ENCODE results near the gene A1BG.

The A1BG gene

DNA sequence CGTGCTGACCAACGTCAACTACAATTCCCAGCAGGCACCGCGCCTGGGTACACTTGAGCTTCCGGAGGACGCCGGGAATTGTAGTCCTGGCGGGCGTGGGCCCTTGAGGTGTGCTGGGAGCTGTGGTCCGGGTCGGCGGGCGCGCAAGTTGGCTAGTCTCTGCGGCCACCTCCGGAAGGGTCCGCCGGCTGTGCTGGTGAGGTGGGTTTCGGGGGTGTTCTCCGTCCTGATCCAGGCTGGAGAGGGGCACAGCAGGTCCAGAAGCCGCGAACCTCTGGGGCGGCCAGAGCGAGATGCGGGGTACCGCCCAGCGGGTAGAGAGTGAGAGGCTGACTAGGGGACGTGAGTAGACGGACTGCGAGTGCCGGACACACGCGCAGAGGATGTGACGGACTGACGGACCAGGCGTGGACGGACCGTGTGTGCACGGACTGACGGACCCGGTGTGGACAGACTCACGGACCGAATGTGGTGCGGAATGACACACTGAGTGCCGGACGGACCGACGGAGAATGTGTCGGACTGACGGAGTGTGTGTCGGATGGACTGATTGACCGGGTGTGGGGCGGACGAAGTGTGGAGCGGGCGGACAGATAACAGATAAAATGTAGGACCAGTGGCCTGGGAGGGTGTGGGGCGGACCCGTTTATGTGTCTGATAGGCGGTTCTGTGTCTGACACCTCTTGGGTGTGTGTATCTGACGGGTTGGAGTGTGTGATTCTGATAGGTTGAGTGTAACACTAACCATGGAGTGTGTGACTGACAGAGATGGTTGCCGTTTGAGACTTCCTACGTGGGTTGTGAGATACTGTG is 26.2 kb downstream of the A1BG start, which contains the start of gene ZSCAN22:
TSS of gene ZSCAN22 (plus strand) at position 81 of the 813 bp plus-strand sequence. CDS start 7,809 bp downstream, outside the sequence.
- DNase-seq = peak; percentile 96 to 98
- TF ChIP-seq GATA1 (IDR thresholded peaks at IDR 0.05; ENCODE audit: low read depth, low read length) = no peak
- TF ChIP-seq POLR2A (IDR thresholded peaks at IDR 0.05; ENCODE audit: low read length) = peak; percentile 78

DNA sequence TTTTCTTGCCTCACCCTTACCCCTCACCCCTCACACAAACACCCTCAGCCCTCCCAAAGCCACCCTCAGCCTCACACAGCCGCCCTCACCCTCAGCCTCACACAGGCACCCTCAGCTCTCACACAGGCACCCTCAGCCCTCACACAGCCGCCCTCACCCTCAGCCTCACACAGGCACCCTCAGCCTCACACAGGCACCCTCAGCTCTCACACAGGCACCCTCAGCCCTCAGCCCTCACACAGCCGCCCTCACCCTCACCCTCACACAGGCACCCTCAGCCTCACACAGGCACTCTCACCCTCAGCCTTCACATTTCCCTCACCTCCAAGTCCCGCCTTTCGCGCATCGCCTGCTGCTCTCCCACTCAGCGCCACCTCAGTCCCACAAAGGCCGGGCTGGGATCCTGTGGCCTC is 26.8 kb downstream of the A1BG start:
- DNase-seq = no peak
- TF ChIP-seq GATA1 (IDR thresholded peaks at IDR 0.05; ENCODE audit: low read depth, low read length) (no peak), POLR2A (IDR thresholded peaks at IDR 0.05; ENCODE audit: low read length) (no peak)

DNA sequence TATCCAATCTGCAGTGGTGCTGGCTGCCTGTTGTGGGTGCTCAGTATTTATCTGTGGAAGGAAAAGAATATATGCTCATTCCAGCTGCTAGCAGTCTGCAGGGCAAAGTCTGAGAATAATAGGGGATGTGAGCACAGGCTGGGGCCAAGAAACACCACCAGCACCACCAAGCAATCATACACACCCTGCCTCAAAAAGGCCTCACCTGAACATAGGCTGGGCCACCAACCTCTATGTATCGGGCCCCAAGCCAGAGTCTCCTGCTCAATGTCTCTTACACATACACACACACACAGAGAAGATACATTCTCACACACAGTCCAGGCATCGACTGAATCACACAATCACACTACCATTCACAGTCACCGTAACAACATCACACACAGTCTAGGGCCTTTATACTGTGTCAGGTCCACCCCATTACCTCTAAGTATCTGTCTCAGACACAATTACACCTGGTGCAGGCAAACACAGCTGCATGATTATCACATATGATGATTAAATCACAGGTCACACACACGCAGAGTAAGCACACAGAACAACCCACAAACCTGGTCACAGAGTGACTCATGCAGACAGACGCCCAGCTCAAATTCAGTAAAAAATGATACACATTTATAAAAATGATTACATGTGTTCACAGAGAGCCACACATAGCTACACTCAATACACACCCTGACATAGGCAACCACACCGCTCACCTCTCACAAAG is 27.8 kb downstream of the A1BG start:
- no peak for DNase-seq
- TF ChIP-seq POLR2A (IDR thresholded peaks at IDR 0.05; ENCODE audit: low read length) (no peak), GATA1 (IDR thresholded peaks at IDR 0.05; ENCODE audit: low read depth, low read length) (no peak)

DNA sequence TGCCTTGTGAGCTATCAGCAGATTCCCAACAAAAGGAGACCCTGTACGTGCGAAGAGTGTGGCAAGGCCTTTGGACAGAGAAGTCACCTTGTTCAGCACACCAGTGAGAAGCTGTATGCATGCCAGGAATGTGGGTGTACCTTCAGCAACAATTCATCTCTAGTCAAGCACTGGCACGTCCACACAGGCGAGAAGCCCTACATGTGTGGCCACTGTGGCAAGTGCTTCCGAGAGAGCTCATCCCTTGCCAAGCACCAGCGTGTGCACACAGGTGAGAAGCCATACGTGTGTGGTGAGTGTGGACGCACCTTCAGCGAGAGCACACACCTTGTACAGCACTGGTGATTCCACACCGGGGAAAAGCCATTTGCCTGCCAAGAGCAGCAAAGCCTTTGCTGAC is 34.1 kb downstream of the A1BG start:
- no peak for DNase-seq
- TF ChIP-seq GATA1 (IDR thresholded peaks at IDR 0.05; ENCODE audit: low read depth, low read length) (no peak), POLR2A (IDR thresholded peaks at IDR 0.05; ENCODE audit: low read length) (no peak)

DNA sequence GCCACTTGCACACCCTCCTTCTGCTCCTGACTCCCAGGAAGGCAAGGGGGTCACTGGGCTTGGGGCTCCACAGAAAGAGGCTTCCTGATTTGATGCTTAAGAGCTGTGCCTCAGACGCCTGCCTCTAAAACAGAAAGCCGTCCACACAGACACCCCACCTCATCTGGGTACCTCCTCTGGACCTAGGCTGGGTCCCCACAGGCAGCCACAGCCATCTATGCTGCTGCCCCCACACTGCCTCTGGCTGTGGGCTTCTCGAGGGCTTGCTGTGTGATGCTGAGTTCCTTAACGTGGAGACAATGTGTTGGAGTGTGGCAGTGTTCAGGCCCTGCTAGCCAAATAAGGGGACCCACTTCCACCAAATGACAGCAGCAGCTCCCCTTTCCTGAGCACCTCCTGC is 35.0 kb downstream of the A1BG start:
- DNase-seq = no peak
- no peak for TF ChIP-seq POLR2A (IDR thresholded peaks at IDR 0.05; ENCODE audit: low read length)

DNA sequence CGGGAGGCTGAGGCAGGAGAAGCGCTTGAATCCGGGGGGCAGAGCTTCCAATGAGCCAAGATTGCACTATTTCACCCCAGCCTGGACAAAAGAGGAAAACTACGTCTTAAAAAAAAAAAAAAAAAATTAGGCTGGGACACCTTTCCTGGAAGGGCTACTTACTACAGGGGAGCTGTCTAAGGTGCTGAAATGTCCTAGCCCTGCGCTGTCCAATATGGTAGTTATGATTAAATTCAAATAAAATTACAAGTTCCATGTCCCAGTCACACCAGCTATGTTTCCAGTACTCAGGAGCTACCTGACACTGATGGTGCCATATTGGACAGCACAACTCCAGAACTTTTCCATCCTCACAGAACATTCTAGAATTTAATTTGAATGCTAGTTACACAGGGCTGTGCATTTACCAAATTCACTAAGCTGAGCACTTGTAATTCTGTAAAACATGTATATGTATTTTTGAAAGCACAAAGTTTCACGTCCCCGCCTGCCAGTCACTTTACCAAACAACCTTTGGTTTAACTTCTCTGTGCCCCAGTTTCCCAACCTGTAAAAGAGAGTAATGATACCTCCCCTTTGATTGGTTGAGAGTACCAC is 35.7 kb downstream of the A1BG start:
- TF ChIP-seq POLR2A (IDR thresholded peaks at IDR 0.05; ENCODE audit: low read length) = no peak
- TF ChIP-seq GATA1 (IDR thresholded peaks at IDR 0.05; ENCODE audit: low read depth, low read length) = no peak
- peak; percentile 63 to 67 for DNase-seq

DNA sequence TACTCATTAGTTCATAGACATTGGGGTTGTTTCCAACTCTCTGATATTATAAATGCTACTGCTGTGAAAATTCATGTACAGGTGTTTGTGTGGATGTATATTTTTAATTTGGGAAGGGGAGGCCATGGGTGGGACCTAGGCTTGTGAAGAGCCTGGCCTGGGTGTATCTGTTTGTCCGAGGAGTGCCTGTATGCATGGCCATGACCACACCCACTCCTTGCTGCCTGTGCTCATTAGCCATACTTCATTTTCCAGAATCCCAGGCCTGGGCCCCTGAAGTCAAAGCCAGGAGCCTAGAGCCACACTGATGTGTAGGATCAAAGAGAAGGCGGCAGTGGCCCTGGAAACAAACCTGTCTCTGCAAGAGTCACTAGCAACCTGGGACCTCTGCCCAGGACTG is 37.7 kb downstream of the A1BG start:
- DNase-seq = no peak
- no peak for TF ChIP-seq GATA1 (IDR thresholded peaks at IDR 0.05; ENCODE audit: low read depth, low read length)
- TF ChIP-seq POLR2A (IDR thresholded peaks at IDR 0.05; ENCODE audit: low read length) = no peak

DNA sequence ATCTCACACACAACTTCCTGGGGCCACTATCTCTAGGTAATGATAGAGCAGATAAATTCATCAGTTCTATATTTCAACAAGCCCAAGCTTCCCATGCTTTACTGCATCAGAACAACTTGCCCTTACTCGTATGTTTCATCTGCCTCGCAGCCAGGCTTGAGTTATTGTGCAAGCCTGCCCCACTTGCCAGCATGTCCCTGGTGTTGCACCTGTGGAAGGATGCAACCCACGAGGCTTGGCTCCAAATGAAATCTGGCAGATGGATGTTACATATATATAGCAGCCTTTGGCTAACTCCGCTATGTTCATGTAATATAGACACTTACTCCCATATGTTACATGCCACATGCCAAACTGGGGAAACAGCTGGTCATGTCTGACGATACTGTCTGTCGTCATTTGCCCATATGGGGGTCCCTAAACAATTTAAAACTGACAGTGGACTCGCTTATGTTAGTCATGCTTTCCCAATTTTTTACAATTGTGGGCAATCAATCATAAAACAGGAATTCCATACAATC is 41.9 kb downstream of the A1BG start:
- TF ChIP-seq POLR2A (IDR thresholded peaks at IDR 0.05; ENCODE audit: low read length) (no peak), GATA1 (IDR thresholded peaks at IDR 0.05; ENCODE audit: low read depth, low read length) (no peak)
- no peak for DNase-seq

DNA sequence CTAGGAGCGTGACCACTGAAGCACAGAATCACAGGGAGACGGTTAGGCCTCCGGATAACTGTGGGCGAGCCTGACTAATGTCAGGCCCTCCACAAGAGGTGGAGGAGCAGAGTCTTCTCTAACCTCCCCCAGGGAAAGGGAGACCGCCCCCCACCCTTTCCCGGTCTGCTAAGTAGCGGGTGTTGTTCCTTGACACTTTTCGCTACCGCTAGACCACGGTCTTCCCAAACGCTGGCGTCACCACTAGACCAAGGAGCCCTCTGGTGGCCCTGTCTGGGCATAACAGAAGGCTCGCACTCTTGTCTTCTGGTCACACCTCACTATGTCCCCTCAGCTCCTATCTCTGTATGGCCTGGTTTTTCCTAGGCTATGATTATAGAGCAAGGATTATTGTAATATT is 42.6 kb downstream of the A1BG start:
- peak; percentile 20 to 35 for DNase-seq

DNA sequence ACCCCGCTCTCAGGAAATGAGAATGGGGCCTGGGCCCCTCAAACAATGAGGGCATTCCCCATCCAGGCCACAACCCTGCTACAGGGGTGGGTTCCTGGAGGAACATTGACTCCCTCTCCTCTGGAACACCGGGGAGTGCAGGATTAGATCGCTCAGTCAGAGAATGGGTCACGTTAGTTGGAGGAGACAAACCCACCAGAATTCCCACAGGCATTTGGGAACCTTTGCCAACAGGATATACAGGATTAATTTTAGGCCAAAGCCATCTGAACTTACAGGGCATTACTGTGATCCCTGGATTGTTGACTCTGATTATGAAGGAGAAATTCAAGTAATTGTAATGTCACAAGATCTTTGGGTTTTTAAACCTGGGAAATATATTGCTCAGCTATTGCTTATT is 45.6 kb downstream of the A1BG start:
- DNase-seq = no peak
- TF ChIP-seq GATA1 (IDR thresholded peaks at IDR 0.05; ENCODE audit: low read depth, low read length) = no peak
- no peak for TF ChIP-seq POLR2A (IDR thresholded peaks at IDR 0.05; ENCODE audit: low read length)

DNA sequence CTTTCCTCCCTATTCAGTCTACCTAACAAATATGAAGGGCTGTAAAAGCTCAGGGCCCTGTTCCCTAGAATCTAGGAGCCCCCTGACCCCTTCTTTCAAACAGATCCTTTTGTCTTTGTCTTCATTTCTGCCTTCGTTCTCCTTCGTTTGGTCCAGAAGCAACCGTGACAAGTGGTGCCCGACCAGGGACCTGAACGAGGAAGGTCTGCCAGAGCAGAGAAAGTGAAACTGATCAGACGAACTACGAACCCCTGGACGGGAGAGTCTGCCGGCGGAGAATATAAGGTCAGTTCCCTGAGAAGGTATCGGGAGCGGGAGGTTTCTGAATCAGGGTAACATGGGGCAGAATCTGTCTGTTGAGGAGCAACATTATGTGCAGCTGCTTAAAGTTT is 47.4 kb downstream of the A1BG start:
- DNase-seq = no peak
- no peak for TF ChIP-seq GATA1 (IDR thresholded peaks at IDR 0.05; ENCODE audit: low read depth, low read length)
- no peak for TF ChIP-seq POLR2A (IDR thresholded peaks at IDR 0.05; ENCODE audit: low read length)

DNA sequence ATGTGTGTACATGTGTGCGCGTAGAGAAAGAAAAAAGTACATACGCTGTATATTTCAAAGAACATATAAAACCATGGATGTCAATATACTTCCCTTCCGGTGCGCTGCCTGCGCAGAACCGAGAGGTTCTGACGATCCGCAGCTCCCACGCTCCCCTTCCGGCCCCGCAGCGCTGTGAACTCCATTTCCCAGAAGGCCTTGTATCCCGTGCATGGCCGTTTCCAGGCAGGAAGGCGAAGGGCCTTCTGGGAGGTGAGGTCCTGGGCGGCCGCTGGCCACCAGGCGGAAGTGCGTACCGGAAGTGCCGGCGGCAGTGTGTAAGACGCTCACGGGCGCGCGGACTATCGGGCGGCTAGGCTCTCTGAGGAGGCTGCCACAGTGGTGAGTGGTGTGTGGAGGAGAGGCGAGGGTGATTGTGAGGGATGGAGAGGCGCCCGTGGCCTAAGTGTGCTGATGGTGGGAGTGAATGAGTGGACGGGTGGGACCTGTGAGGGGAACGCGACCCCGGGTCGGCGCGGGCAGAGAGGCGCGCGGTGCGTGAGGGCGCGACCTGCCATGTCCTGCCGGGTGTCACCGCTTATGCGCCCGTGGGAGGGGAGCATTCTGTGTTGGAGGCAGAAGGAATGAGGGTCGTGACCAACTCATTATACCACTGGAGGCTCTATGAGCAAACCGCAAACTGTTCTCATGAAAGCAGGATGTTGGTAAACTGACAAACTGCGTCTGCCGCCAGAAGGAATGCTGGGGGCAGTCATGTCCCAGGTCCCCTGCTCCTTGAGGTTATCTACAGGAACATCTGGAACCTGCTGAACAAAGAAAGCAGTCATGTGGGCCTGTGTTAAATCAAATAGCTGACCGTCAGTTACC is 48.0 kb downstream of the A1BG start, which contains the start of gene ERVK3-1:
TSS of gene ERVK3-1 (plus strand) at position 313 of the 867 bp plus-strand sequence. CDS start 6,792 bp downstream, outside the sequence.
- DNase-seq = peak; percentile 98 to 99
- no peak for TF ChIP-seq GATA1 (IDR thresholded peaks at IDR 0.05; ENCODE audit: low read depth, low read length)
- peak; percentile 96 for TF ChIP-seq POLR2A (IDR thresholded peaks at IDR 0.05; ENCODE audit: low read length)

DNA sequence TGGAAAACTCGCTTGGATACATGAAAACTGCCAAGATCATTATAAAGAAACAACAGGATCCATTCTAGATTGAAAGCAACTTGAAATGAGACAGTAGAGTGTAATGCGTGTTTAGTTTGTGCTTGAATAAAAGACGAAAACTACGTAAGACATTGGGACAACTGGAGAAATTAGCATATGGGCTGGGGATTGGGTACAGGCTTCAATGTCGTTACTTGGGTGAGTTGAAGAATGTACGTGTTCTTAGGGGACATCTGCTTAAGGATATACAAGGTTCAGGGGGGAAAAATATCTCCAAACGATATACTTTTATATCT is 48.6 kb downstream of the A1BG start:
- no peak for DNase-seq
- TF ChIP-seq GATA1 (IDR thresholded peaks at IDR 0.05; ENCODE audit: low read depth, low read length) = no peak
- TF ChIP-seq POLR2A (IDR thresholded peaks at IDR 0.05; ENCODE audit: low read length) = no peak

Data from erythroblast (primary cell).